HepG2 (cell line): ENCODE measurements around the gene MARF1. TPM values are rescaled to one million over a fixed set of nuclear protein-coding genes. Genes with fewer than 3 reads are reported as not detected.
A peak's percentile ranks its signal among the peaks of the same experiment; 100 is the strongest.

ENCODE experiments used
- GATAD2A ChIP-seq: IDR thresholded peaks from 2 replicates; pipeline ENCODE4 v1.6.1; 2016
- HMG20A ChIP-seq: IDR thresholded peaks from 2 replicates; pipeline ENCODE4 v1.6.1; 2016; ENCODE audit warnings: borderline replicate concordance
- MAFK ChIP-seq, 2 experiments: IDR thresholded peaks in 1 of 2; conservative IDR thresholded peaks in 1 of 2; 2 replicates each; pipeline ENCODE4 v1.6.1; 2011; ENCODE audit warnings: improper control_type of control experiment in 2 of 2, low read length in 2 of 2
- MNT ChIP-seq: fragments of 450-650 bp; IDR thresholded peaks from 2 replicates; pipeline ENCODE4 v1.6.1; 2016
- NR3C1 ChIP-seq: sonication (generic); formaldehyde crosslinking; IDR thresholded peaks from 2 replicates; pipeline ENCODE4 v1.4.0; 2020; ENCODE audit warnings: missing genetic modification reagents
- PAXIP1 ChIP-seq: sonication (generic); formaldehyde crosslinking; conservative IDR thresholded peaks from 2 replicates; pipeline ENCODE4 v1.4.0; 2020; ENCODE audit warnings: mild to moderate bottlenecking, missing genetic modification reagents, moderate library complexity
- RFXANK ChIP-seq: IDR thresholded peaks from 2 replicates; pipeline ENCODE4 v1.6.1; 2016
- TBL1XR1 ChIP-seq: fragments of 150-350 bp; IDR thresholded peaks from 2 replicates; pipeline ENCODE4 v1.6.1; 2014; ENCODE audit warnings: borderline replicate concordance, low read length; ENCODE audit not compliant: partially characterized antibody
- THAP9 ChIP-seq: sonication (generic); formaldehyde crosslinking; IDR thresholded peaks from 2 replicates; pipeline ENCODE4; 2020; ENCODE audit warnings: missing genetic modification reagents, mild to moderate bottlenecking, borderline replicate concordance
- TMF1 ChIP-seq: sonication (generic); formaldehyde crosslinking; IDR thresholded peaks from 2 replicates; pipeline ENCODE4 v1.8.1; 2022; ENCODE audit warnings: low read depth, missing genetic modification reagents
- ZBTB3 ChIP-seq: sonication (generic); formaldehyde crosslinking; IDR thresholded peaks from 2 replicates; pipeline ENCODE4 v1.4.0; 2020; ENCODE audit warnings: low read depth, mild to moderate bottlenecking, moderate library complexity, missing genetic modification reagents, borderline replicate concordance
- ZBTB7B ChIP-seq: sonication (generic); formaldehyde crosslinking; IDR thresholded peaks from 2 replicates; pipeline ENCODE4 v1.4.0; 2020; ENCODE audit warnings: missing genetic modification reagents
- ZFP82 ChIP-seq: sonication (generic); formaldehyde crosslinking; IDR thresholded peaks from 2 replicates; pipeline ENCODE4 v1.5.1; 2020; ENCODE audit warnings: mild to moderate bottlenecking, missing genetic modification reagents, borderline replicate concordance
- ZNF232 ChIP-seq: sonication (generic); formaldehyde crosslinking; IDR thresholded peaks from 2 replicates; pipeline ENCODE4 v1.4.0; 2020; ENCODE audit warnings: missing genetic modification reagents, borderline replicate concordance
- ZNF512B ChIP-seq: sonication (generic); formaldehyde crosslinking; IDR thresholded peaks from 2 replicates; pipeline ENCODE4 v1.5.1; 2020; ENCODE audit warnings: missing genetic modification reagents, mild to moderate bottlenecking, borderline replicate concordance
- polyA plus RNA-seq, 8 experiments: library from polyadenylated mRNA; depleted of rRNA in 3 of 8; stranded (reverse) in 7 of 8; unstranded in 1 of 8; fragments of >200 nt; fragmentation: Illumina TruSeq in 4 of 8; extraction: Trizol in 4 of 8; gene quantifications; 2 replicates each; pipeline versions ENCODE4 v1.2.1 to v1.2.3, GENCODE V29; 2011 to 2016; ENCODE audit warnings: low read depth in 4 of 8, missing spikeins in 1 of 8, mixed read lengths in 1 of 8; ENCODE audit not compliant: insufficient read depth in 1 of 8
- total RNA-seq, 5 experiments: library from RNA; depleted of rRNA; stranded (reverse); fragments of >200 nt; fragmentation: Illumina TruSeq; extraction: Trizol; gene quantifications; 2 replicates each; pipeline ENCODE4 v1.2.3, GENCODE V29; 2016; ENCODE audit warnings: low read depth in 1 of 5

The MARF1 gene
- total and polyA plus RNA-seq, 2 of the 13 experiments (the other 11 are each of a cell fraction or from before 2014, with no cell fraction given): 8.7 to 20.7 TPM

- TF ChIP-seq ZNF512B (CRISPR knock-in tag) (no peak), MNT (no peak), MAFK (conservative IDR thresholded peaks at IDR 0.05 in 1 of 2, IDR thresholded peaks at IDR 0.05 in 1 of 2; ENCODE audit: low read length in 2 of 2) (no peak), ZBTB7B (no peak), ZBTB3 (CRISPR knock-in tag) (peak; percentile 60; the same call in 1 of the 2 replicates), ZFP82 (CRISPR knock-in tag) (no peak), ZNF232 (CRISPR knock-in tag) (no peak), THAP9 (CRISPR knock-in tag) (no peak), PAXIP1 (CRISPR knock-in tag) (peak; percentile 26; the same call in 1 of the 2 replicates), HMG20A (CRISPR knock-in tag) (0 out of 2 replicates have a peak, but pooled peaks have one; percentile 13), TBL1XR1 (no peak), RFXANK (CRISPR knock-in tag) (no peak), TMF1 (CRISPR knock-in tag) (no peak), GATAD2A (CRISPR knock-in tag) (peak; percentile 28; the same call in 1 of the 2 replicates), NR3C1 (CRISPR knock-in tag) (no peak)
These were observed 35.1 kb downstream of the MARF1 start (continued) for GRCh38 chr16:15607700-15608396.
